ENCODE data around the gene LDHAL6B.

The LDHAL6B gene

GRCh38 chr15:59221511-59222505 is 15.2 kb downstream of the LDHAL6B start:
- DNase-seq, result no peak

- DNase-seq, result peak; percentile 42
Observed at GRCh38 chr15:59222906-59223550, 16.4 kb downstream of the LDHAL6B start.

DNA sequence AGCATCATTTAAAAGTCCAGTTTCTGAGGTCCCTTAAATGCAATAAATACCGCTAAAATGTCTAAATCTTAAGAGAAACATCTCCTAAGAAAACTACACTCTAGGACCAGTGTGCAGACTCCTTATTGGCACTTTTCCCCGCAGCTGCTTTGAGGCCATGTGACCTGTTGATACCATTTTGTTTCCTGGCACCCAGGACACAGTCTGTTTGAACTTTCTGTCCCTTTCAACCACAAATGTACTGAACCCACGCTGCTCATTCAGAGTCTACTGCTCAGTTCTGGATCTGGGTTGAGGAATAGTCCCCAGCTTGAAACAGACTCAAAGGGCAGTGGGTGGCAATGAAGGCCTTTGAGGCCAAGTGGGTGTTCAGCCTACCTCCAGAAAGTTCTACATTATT is 17.1 kb downstream of the LDHAL6B start:
- no peak for DNase-seq

DNA sequence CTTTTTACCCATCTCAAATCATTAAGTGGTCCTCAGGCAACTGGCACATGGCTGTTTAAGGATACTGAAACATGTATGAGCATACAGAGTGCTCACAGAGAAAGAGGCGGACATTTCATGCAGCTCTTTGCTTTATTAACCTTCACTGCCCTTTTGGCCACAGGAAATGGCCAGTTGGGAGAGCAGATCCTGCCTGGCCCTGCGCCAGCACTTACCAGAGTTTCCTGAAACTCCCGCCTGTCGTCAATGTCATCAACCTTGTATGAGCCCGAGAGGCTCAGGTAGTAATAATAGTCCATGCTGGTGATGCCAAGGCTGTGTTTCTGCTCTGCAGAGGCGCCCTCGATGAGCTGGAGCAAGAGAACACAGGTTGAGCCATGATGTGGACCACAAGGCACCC is 17.8 kb downstream of the LDHAL6B start:
- no peak for DNase-seq

DNA sequence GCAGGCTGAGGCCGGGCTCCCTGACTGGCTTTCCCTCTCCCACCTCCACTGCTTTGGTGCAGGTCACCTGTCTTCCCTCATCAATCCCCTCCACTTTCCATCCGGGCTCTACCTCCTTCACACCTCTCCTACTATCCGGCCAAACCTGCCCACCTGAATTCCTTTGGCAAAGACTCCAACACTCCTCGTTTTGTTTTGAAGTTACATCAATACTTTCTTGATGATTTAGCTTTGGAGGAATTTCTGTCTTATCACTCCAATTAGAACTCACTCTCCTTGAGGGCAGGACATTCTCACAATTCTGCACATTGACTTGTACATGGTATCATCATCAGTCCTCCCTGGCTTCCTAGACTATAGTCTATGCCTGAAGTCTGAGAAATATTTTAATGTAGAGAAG is 20.4 kb downstream of the LDHAL6B start:
- DNase-seq, result no peak

- DNase-seq, result no peak
Observed at GRCh38 chr15:59229015-59229414, 22.4 kb downstream of the LDHAL6B start.

GRCh38 chr15:59229453-59229852 is 22.8 kb downstream of the LDHAL6B start:
- no peak for DNase-seq

GRCh38 chr15:59230531-59231055 is 23.9 kb downstream of the LDHAL6B start:
- DNase-seq, result no peak

- DNase-seq, result no peak
Observed at GRCh38 chr15:59232476-59232875, 25.8 kb downstream of the LDHAL6B start.

DNA sequence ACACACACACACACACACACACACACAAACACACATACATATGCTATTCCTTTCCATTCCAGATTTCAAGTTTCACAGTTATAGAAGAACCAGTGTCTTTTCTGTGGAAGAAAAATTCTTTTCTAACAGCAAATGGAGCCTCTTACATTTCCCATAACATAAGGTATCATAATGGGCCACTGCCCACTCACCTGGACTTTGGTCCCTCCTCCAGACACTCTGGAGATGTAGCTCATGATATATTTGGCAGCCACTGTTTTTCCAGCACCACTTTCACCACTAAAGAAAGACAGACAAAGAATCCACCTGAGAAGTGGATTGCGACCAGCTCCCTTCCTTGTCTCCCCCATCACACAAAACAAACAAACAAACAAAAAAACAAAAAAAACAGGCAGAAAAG is 29.8 kb downstream of the LDHAL6B start:
- no peak for DNase-seq

DNA sequence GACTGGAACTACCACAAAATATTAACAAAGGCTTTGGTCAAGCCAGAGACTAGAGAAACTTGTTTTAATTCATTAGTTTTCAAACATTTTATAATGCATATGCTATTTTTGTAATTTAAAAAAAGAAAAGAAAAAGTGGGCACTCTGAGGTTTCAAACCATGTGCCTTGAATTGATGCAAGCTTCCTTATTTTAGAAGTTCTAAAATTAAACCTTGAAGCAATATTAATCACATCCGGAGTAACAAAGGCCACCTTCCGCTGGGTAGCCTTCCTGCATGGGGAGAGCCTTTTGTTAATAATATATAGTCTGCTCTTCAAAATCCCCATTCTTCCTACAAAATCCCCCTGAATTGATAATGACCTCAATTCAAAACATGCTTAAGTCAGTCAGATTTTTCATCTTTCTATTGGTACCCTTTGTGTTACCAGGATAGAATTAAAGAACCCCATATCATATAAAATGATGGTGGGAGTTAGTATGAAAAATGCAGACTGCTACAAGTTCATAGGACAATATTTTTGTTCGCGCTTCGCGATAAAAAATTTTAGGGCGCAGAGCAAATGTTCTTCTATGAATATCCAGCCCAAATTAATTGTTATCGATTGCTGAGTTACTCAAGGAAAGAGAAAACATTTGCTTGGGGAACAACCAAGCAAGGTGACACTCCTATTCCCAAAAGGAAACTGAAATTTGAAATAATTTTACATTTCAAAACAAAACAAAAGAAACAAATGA is 30.6 kb downstream of the LDHAL6B start:
- no peak for DNase-seq

DNA sequence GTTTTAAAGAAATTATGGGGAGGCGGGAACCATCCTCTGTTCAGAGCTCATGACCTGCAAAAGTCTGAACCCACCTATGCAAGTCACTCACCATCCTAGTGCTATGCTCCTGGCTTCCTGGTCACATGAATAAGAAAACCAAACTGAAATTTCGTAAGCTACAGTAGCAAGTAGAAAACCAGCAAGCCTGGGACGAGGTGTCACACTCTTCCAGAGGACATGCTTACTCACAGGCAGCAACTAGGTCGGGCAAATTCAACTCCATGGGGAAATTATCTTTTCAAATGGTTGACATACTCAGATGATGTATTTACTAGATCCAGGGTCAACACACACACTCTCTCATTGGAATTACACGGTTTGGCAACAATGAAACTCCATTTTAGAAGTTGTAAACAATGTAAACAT is 31.3 kb downstream of the LDHAL6B start:
- no peak for DNase-seq

DNA sequence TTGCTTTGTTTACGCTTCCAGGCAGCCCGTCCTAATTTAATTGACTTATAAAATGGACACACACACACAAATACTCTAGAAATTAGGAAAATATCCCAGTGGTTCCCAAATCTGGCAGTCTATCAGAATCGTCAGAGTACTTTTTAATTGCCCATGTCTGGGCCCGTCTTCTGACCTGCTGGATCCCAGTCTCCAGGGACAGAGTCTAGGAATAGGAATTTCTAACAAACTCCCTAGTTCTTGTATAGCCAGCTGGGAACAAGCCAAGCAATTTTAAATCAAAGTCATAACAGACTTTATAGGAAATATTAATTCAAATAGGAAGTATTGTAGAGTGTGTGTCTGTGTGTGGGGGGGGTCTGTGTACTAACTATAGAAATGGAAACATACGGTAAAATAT is 33.4 kb downstream of the LDHAL6B start:
- DNase-seq, result no peak

- no peak for DNase-seq
Observed at GRCh38 chr15:59242649-59243048, 36.0 kb downstream of the LDHAL6B start.

DNA sequence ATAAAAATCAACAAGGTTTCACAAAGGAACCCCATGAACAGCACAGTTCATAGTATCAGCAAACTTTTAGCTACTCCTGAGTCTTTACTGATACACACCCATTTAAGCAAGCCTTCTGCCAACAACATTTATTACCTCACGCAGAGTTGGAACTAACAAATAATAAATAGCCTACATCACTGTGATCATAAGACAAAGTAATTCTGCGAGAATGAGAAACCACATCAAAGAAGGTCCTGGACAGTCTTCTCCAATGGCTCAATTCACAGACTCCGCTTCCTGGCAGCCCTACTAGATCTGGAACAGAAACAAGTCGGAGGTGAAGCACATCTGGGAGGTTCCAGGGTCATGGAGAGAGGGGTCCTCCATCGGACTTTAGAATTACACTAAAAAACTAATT is 37.0 kb downstream of the LDHAL6B start:
- no peak for DNase-seq

DNA sequence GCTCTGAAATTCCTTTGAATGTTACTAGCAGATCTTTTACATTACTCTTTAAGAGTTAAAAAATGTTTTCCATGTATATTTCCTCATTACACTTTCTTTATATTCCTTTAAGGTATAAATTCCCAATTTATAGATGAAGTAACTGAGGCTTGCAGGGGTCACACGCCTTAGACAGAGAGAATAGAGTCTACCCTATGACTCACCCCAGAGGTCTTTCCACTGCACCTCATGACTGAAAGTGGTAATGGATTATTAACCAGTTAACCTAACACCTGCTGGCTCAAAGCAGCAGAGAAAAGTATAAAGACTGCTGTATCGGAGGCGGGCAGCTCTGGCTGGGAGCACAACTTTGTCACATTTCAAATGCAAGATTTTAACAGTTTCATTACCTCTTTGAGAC is 37.7 kb downstream of the LDHAL6B start:
- no peak for DNase-seq

GRCh38 chr15:59245559-59245958 is 38.9 kb downstream of the LDHAL6B start:
- no peak for DNase-seq

DNA sequence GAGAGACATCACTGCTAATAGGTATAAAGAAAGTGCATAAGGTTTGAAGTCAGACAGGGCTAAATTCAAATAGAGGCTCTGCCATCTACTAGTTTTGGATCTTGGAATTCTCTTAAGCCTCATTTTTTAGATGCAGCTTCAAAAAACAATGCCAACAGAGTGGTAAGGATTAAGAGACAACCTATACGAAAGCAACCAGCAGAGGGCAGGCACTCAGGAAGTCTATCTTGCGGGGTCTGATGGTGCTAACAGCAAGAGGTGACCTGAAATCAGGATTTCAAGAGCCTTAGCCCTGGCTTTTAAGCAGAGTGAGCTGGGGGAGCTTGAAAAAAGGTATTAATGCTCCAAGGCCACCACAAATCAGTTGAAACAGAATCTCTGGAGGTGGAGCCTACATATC is 40.7 kb downstream of the LDHAL6B start:
- peak; percentile 65 for DNase-seq

GRCh38 chr15:59249816-59250215 is 43.2 kb downstream of the LDHAL6B start:
- no peak for DNase-seq

DNA sequence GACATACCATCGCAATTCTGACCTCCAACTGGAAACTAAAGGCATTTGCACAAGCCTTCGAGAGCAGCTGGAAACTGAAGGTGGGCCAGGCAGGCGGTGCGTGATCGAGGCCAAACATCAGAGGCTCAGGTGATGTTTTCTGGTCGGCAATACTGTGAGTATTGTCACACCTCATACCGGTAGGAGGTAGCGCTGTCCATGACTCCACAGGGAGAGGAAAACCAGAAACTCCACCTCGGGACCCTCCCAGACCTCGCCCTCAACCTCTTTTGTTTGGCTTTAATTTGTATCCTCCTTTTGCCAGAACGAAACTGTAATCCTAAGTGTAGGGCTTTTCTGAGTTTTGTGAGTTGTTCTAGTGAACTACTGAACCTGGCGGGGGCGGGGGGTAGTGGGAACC is 43.6 kb downstream of the LDHAL6B start:
- no peak for DNase-seq

- DNase-seq, result no peak
Observed at GRCh38 chr15:59251001-59251845, 44.6 kb downstream of the LDHAL6B start.

- no peak for DNase-seq
Observed at GRCh38 chr15:59252137-59252536, 45.5 kb downstream of the LDHAL6B start.

All from NCI-H1105 treated with DMSO at 0.1 percent for 48 hours (cell line).